Measurements from ENCODE around the gene AGR2. TPM values are rescaled to one million over a fixed set of nuclear protein-coding genes. Genes with fewer than 3 reads are reported as not detected.

AGR2 gene
- total and polyA plus RNA-seq, 10 of the 15 experiments (the other 5 are each of a cell fraction or from before 2014, with no cell fraction given), result 0.67 TPM; not detected in 9

- FAIRE-seq (no peak), ATAC-seq (no peak), DNase-seq (ENCODE audit: low read depth, low spot score) (no peak)
- ChIA-PET RAD21 (ENCODE audit: unreplicated experiment) (no interaction called here), CTCF (interaction anchor here (1.4 kb wide), 1 partner anchor 9 kb away, joined by 5 read pairs; no protein-coding TSS in a partner anchor), POLR2A (no interaction called here), SMC1A (ENCODE audit: uncharacterized antibody, unreplicated experiment) (no interaction called here)
- no peak overlapping the region for H3K9ac ChIP-seq (ENCODE audit: control insufficient read depth, insufficient read depth, low read length)
- TF ChIP-seq, protein P1, sequence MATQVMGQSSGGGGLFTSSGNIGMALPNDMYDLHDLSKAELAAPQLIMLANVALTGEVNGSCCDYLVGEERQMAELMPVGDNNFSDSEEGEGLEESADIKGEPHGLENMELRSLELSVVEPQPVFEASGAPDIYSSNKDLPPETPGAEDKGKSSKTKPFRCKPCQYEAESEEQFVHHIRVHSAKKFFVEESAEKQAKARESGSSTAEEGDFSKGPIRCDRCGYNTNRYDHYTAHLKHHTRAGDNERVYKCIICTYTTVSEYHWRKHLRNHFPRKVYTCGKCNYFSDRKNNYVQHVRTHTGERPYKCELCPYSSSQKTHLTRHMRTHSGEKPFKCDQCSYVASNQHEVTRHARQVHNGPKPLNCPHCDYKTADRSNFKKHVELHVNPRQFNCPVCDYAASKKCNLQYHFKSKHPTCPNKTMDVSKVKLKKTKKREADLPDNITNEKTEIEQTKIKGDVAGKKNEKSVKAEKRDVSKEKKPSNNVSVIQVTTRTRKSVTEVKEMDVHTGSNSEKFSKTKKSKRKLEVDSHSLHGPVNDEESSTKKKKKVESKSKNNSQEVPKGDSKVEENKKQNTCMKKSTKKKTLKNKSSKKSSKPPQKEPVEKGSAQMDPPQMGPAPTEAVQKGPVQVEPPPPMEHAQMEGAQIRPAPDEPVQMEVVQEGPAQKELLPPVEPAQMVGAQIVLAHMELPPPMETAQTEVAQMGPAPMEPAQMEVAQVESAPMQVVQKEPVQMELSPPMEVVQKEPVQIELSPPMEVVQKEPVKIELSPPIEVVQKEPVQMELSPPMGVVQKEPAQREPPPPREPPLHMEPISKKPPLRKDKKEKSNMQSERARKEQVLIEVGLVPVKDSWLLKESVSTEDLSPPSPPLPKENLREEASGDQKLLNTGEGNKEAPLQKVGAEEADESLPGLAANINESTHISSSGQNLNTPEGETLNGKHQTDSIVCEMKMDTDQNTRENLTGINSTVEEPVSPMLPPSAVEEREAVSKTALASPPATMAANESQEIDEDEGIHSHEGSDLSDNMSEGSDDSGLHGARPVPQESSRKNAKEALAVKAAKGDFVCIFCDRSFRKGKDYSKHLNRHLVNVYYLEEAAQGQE (IDR thresholded peaks at IDR 0.05; ENCODE audit: low read depth, low read length), result no peak
- no peak for TF ChIP-seq MTA2 (IDR thresholded peaks at IDR 0.05; ENCODE audit: low read depth)
- TF ChIP-seq SMARCA5 (IDR thresholded peaks at IDR 0.05), result no peak
- no peak for TF ChIP-seq TARDBP (IDR thresholded peaks at IDR 0.05; ENCODE audit: borderline replicate concordance)
- TF ChIP-seq ZNF592 (IDR thresholded peaks at IDR 0.05), result no peak
- TF ChIP-seq NR2F1 (conservative IDR thresholded peaks at IDR 0.05), result no peak
- TF ChIP-seq ZNF217 (IDR thresholded peaks at IDR 0.05), result no peak
- TF ChIP-seq ZBTB4 (CRISPR knock-in tag; IDR thresholded peaks at IDR 0.05), result no peak
- TF ChIP-seq RELB (IDR thresholded peaks at IDR 0.05; ENCODE audit: low read depth), result no peak
- no peak for TF ChIP-seq SP1 (IDR thresholded peaks at IDR 0.05; ENCODE audit: low read depth, low read length)
- TF ChIP-seq RAD21 (IDR thresholded peaks at IDR 0.05; ENCODE audit: insufficient read depth, low read depth, low read length), result no peak
- no peak overlapping the region for H2AFZ ChIP-seq (ENCODE audit: control insufficient read depth, low read depth, low read length)
- no peak overlapping the region for H3K27ac ChIP-seq (ENCODE audit: control insufficient read depth, insufficient read depth)
- H3K4me1 ChIP-seq (ENCODE audit: control insufficient read depth, insufficient read depth, low read length), result no peaks in the 10 kb centered on the region
- no peak overlapping the region for H3K4me3 ChIP-seq
- no peaks in the 10 kb centered on the region for H3K79me2 ChIP-seq (ENCODE audit: control insufficient read depth, insufficient read depth, low read length)
- no peaks in the 10 kb centered on the region for H3K36me3 ChIP-seq (ENCODE audit: control insufficient read depth in 2 of 2, insufficient read depth in 2 of 2, low read length in 1 of 2)
- WGBS (ENCODE audit: insufficient coverage, insufficient replicate concordance, low lambda C conversion rate, missing lambda C conversion rate), result 0% methylated on average over 2 of the region's 2 CpGs
- intact Hi-C loops (cut with micrococcal nuclease; ENCODE audit: unreplicated experiment) (no loop called here), in situ Hi-C loops (cut with MboI) (no loop called here)
- H3K27me3 ChIP-seq (replicated peaks in 1 of 2; ENCODE audit: control insufficient read depth in 2 of 2, insufficient read depth in 2 of 2, low read length in 1 of 2), result no peaks in the 10 kb centered on the region
- BruUV-seq (replicated peaks), result no TSS peak
- no peak overlapping the region for H3K4me2 ChIP-seq (ENCODE audit: control insufficient read depth, insufficient read depth)
- H4K20me1 ChIP-seq (ENCODE audit: control insufficient read depth, insufficient read depth), result no peaks in the 10 kb centered on the region
- H3K9me3 ChIP-seq (replicated peaks; ENCODE audit: control insufficient read depth, insufficient read depth, low read length), result no peaks in the 10 kb centered on the region
These were observed 5.3 kb upstream of the AGR2 start for GRCh38 chr7:16810112-16810511.

Measured in GM12878 (cell line).